Stimulated activated CD8-positive, alpha-beta memory T cell treated with anti-CD3 and anti-CD28 coated beads, Interleukin-4, amount 100 ng/mL, for 24 hours (primary cell): ENCODE measurements around the gene ZNF555.

Source experiments
- DNase-seq: peaks from one replicate; pipeline ENCODE4 v3.0.0-alpha.2; 2020; ENCODE audit warnings: low read depth

Gene ZNF555

GRCh38 chr19:2824129-2824528 is 17.1 kb upstream of the ZNF555 start:
- no peak for DNase-seq

GRCh38 chr19:2827022-2827421 is 14.3 kb upstream of the ZNF555 start:
- DNase-seq = no peak

DNA sequence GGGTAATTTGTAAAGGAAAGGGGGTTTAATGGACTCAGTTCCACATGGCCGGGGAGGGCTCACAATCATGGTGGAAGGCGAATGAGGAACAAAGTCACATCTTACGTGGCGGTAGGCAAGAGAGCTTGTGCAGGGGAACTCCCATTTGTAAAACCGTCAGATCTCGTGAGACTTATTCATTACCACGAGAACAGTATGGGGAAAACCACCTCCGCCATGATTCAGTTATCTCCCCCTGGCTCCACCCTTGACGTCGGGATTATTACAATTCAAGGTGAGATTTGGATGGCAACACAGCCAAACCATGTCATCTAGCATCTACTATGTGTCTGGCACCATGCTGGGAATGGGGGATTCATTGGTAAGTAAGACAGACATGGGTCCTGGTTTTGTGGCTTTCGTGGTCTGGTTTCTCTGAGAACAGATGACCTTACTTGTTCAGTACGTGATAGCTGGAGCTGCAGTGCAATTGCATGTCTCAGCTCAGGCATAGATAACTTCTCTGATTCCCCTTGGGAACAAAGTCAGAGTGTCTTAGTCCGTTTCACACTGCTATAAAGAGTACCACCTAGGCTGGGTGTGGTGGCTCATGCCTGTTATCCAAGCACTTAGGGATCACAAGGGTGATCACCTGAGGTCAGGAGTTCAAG is 13.3 kb upstream of the ZNF555 start:
- DNase-seq = no peak

DNA sequence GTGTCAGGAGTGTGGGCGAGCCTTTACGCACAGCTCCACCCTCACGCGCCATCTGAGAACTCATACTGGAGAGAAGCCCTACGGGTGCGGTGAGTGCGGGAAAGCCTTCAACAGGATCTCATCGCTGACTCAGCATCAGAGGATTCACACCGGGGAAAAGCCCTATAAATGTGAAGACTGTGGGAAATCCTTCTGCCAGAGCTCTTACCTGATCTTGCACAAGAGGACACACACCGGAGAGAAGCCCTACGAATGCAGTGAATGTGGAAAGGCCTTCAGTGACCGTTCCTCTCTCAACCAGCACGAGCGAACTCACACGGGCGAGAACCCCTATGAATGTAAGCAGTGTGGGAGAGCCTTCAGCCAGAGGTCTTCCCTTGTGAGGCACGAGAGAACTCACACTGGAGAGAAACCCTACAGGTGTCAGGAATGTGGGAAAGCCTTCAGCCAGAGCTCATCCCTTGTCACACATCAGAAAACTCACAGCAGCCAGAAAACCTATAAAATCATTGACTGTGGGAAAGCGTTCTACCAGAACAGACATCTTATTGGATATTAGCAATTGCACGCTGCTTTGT is 6.9 kb upstream of the ZNF555 start:
- no peak for DNase-seq

- DNase-seq = no peak
Observed at GRCh38 chr19:2837430-2837829, 3.8 kb upstream of the ZNF555 start.

GRCh38 chr19:2841855-2842574 is 740 bp downstream of the ZNF555 start:
- no peak for DNase-seq

GRCh38 chr19:2845107-2845506 is 3.8 kb downstream of the ZNF555 start:
- no peak for DNase-seq

- no peak for DNase-seq
Observed at GRCh38 chr19:2846180-2846894, 5.1 kb downstream of the ZNF555 start.

GRCh38 chr19:2847507-2847906 is 6.2 kb downstream of the ZNF555 start:
- no peak for DNase-seq

GRCh38 chr19:2848616-2849015 is 7.3 kb downstream of the ZNF555 start:
- DNase-seq = no peak

DNA sequence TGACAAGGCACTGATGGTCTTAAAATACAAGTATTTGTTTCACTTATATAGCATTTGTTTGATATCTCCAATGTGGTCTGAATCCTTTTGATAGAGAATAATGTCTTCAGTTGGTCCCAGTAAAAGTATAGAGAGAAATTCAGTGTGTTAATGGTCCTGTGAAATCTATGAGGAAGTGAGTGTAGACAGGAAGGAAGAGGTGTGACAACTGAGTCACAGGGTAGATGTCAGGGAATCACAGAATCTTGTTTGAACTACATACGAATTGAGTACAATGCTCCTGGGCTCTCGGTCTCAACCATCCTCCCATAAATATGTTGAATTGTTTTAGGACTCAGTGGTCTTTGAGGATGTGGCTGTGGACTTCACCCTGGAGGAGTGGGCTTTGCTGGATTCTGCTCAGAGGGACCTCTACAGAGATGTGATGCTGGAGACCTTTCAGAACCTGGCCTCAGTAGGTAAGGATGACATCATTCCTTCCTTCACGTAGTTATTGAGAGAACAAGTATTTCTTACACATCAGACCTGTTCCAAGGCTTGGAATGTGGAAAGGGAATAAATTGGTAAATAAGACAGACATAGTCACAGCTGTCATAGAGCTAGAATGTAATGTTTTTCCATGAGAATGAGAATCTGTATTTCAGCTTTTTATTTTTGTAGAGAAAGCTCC is 9.1 kb downstream of the ZNF555 start:
- DNase-seq = no peak

DNA sequence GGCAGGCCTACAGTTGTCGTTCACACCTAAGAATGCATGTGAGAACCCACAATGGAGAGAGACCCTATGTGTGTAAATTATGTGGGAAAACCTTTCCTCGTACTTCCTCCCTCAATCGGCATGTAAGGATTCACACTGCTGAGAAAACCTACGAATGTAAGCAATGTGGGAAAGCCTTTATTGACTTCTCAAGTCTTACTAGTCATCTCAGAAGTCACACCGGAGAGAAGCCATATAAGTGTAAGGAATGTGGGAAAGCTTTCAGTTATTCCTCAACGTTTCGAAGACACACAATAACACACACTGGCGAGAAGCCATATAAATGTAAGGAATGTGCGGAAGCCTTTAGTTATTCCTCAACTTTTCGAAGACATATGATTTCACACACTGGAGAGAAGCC is 11.3 kb downstream of the ZNF555 start:
- no peak for DNase-seq

GRCh38 chr19:2853015-2853606 is 11.8 kb downstream of the ZNF555 start:
- no peak for DNase-seq

DNA sequence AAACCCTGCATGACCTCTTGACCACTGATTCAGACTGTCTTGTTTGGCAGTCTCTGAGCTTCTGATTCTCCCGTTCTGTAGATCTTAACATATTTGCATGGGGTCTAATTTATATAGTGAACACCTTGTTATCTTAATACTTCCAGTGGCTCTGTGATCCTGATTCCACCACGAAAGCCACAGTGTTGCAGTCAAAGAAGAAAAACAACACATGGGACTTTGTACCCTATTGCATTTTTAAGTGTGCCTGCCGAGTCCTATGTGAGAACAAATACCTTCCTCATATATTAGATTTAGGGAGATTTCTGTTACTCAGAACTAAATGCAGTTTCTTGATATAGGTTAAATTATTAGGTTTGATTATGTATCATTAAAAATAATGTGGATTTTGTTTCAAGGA is 13.6 kb downstream of the ZNF555 start:
- no peak for DNase-seq

GRCh38 chr19:2856457-2857050 is 15.3 kb downstream of the ZNF555 start:
- DNase-seq = no peak

GRCh38 chr19:2858864-2859263 is 17.6 kb downstream of the ZNF555 start:
- no peak for DNase-seq

DNA sequence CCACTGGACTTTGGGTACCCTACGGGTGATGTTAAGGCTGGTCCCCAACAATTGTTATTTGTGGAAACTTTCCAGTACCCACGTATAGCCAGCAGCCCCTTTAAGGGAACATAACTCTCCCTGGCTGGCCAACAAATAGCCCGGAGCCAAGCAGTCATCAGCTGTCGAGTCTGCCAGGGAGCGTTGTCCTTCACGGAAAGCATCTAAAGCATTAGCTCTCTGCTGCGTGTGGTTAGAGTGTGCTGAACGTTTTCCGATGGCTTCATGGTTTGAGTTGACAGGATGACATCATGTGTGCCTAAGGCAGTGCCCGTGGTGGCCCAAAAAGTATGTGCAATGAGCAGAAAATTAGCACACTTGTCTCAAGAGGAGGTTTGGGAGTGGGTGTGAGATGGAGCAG is 22.5 kb downstream of the ZNF555 start:
- DNase-seq = no peak

DNA sequence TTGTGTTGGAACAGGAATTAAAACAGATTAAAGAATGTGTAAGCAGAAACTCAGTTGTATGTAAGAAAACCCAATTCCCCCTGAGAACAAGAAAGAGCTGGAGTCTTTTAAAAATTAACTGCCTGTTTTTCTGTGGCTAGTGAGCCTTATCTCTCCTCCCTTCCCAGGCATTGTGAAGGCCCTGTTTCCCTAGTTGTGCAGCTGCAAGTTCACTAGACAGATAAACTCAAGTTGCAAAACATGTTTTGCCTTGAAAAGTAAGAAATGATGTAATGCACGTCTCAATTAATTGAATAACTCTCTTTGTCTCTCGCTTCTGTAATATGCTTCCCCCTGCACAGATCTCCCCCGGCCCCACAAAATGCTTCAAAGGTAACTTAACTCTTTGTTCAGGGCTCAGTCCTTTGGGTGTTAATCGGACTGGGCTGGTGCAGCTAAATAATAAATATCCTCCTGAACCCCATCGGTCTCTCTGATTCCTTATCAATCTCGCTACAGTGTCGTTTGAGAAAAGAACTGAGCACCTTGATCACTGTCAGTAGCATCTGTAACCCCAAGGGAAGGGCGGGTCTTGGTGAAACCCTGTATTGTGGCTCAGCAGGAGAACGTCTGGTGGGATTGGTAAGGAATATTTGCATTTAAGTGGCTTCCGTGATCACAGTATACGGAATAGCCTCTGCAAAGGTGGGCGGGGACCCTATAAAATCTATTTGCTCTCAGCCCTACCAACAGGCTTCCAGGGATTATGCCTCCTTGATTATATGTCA is 24.2 kb downstream of the ZNF555 start:
- no peak for DNase-seq

GRCh38 chr19:2866495-2867024 is 25.3 kb downstream of the ZNF555 start:
- no peak for DNase-seq
